H1 (cell line): ENCODE data around the gene TMEM140.
"Not testable (repeated sequence)": the region's sequence is repeated elsewhere in the genome, so short reads cannot be mapped to it uniquely, and the experiment has no call there.

Source experiments
- MAFK ChIP-seq: IDR thresholded peaks from 2 replicates; pipeline ENCODE4 v1.6.1; 2012; ENCODE audit warnings: low read depth, mild to moderate bottlenecking, improper control_type of control experiment, low read length
- PHF8 ChIP-seq: fragments of 200-600 bp; sonication (generic); conservative IDR thresholded peaks from 2 replicates; pipeline ENCODE4 v1.7.1; 2012; ENCODE audit warnings: low read depth, mild to moderate bottlenecking, inconsistent platforms, low read length, moderate library complexity
- RFX5 ChIP-seq: IDR thresholded peaks from 2 replicates; pipeline ENCODE4 v1.6.1; 2011; ENCODE audit warnings: low read depth, low read length, improper control_type of control experiment, borderline replicate concordance
- SUZ12 ChIP-seq: fragments of 200-600 bp; sonication (generic); IDR thresholded peaks from 2 replicates; pipeline ENCODE4 v1.6.1; 2012; ENCODE audit warnings: mild to moderate bottlenecking, inconsistent platforms, low read length, moderate library complexity, mixed read lengths
- TF ChIP-seq, protein P1 (sequence below), 3 experiments: IDR thresholded peaks; 1 replicate in 2 of 3; 2 replicates in 1 of 3; pipeline versions ENCODE4 v1.5.1 to v1.6.1; 2011; ENCODE audit warnings: low read length in 3 of 3, mild to moderate bottlenecking in 3 of 3, inconsistent platforms in 2 of 3, low read depth in 1 of 3, moderate library complexity in 1 of 3; ENCODE audit not compliant: insufficient read depth in 1 of 3; ENCODE audit errors: control extremely low read depth in 1 of 3

DNA sequence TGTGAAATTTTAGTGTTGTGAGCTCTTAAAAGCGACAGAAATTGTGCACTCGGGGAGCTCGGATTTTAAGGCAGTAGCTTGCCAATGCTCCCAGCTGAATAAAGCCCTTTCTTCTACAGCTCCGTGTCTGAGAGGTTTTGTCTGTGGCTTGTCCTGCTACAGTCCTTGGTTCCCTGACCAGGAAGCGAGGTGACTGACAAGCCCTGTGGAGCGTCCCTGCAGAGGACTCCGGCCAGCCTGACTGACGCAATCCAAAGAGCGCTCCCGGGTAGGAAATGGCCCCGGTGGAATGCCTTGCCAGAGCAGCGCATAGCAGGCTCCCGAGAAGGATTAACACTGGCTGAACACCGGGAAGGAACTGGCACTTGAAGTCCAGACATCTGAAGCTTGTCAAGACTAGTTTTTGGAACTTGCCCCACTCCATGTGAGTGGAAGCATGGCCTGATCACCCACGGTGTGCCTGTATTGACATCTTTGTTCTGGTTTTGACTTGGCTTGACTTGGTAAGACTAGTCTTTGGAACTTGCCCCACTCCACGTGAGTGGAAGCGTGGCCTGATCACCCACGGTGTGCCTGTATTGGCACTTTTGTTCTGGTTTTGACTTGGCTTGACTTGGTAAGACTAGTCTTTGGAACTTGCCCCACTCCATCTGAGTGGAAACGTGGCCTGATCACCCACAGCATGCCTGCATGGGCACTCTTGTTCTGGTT lies 23.9 kb downstream of the TMEM140 start:
- TF ChIP-seq MAFK, RFX5, SUZ12, PHF8: not testable (repeated sequence)
- TF ChIP-seq, protein P1, sequence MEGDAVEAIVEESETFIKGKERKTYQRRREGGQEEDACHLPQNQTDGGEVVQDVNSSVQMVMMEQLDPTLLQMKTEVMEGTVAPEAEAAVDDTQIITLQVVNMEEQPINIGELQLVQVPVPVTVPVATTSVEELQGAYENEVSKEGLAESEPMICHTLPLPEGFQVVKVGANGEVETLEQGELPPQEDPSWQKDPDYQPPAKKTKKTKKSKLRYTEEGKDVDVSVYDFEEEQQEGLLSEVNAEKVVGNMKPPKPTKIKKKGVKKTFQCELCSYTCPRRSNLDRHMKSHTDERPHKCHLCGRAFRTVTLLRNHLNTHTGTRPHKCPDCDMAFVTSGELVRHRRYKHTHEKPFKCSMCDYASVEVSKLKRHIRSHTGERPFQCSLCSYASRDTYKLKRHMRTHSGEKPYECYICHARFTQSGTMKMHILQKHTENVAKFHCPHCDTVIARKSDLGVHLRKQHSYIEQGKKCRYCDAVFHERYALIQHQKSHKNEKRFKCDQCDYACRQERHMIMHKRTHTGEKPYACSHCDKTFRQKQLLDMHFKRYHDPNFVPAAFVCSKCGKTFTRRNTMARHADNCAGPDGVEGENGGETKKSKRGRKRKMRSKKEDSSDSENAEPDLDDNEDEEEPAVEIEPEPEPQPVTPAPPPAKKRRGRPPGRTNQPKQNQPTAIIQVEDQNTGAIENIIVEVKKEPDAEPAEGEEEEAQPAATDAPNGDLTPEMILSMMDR (IDR thresholded peaks at IDR 0.05; ENCODE audit: control extremely low read depth in 1 of 3, insufficient read depth in 1 of 3, low read depth in 1 of 3, low read length in 3 of 3) = not testable (repeated sequence)
